GM19099 (cell line): Measurements from ENCODE around the gene CD207.

Experiments used
- POLR2A ChIP-seq: IDR thresholded peaks from 3 replicates; pipeline ENCODE4 v1.6.1; 2011; ENCODE audit warnings: low read depth; ENCODE audit not compliant: insufficient read length; ENCODE audit errors: extremely low read depth

Gene CD207

GRCh38 chr2:70807102-70807827 lies 28.4 kb downstream of the CD207 start:
- TF ChIP-seq POLR2A: no peak

- no peak for TF ChIP-seq POLR2A
These were observed 29.0 kb downstream of the CD207 start for GRCh38 chr2:70806620-70807019.

DNA sequence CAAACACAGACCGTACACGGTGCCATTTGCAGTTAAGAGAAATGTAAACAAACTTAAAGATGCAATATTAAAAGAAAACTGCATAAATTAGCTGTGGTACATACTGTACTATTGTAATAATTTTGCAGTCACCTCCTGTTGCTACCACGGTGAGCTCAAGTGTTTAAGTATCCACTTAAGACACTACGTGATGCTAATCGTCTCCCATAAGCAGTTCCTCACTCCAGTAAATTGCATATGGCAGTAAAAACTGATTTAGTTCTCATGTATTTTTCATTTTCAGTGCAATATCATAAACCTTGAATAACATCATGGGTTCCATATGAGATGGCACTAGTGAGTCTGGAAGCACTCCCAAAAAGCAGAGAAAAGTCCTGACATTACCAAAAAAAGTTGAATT lies 29.6 kb downstream of the CD207 start:
- no peak for TF ChIP-seq POLR2A

DNA sequence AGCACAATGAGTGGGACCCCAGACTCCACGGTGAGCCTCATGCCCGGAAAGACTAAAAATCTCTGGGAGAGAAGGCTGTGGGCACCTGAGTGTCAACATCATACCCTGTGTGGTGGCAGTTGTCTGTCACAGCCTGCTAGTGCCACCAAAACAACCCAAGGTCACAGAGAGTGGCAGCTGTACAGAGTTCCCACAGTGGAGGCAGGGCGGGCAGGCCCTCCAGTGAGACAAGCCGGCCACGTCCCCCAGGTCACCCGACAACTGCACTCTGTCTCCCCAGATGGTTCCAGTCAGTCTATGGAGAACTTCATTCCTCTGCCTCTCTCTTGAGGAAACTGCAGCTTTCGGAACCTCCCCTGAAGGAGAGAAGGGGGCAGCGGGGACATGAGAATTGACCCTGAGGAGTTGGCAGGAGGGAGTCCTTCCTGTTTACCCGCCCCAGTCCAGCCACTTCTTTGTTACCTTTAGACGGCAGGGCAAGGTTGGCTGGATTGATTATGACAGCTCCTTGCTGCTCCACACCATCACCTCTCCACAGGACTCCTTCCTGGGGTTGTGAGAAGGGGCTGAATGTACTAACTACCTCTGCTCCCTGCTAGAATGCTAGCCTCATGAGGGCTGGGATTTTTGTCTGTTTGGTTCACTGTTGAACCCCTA lies 33.9 kb downstream of the CD207 start:
- TF ChIP-seq POLR2A: no peak

DNA sequence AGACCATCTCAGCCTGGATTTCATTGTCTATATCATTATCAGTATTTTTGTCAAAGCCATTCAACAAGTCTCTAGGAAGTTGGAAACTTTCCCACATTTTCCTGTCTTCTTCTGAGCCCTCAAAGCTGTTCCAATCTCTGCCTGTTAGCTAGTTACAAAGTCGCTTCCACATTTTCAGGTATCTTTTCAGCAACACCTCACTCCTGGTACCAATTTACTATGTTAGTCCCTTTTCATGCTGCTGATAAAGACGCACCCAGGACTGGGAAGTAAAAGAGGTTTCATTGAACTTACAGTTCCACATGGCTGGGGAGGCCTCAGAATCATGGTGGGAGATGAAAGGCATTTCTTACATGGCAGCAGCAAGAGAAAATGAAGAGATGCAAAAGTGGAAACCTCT lies 35.9 kb downstream of the CD207 start:
- TF ChIP-seq POLR2A: no peak

- TF ChIP-seq POLR2A: no peak
These were observed 38.1 kb downstream of the CD207 start for GRCh38 chr2:70797506-70797905.

GRCh38 chr2:70796262-70796661 lies 39.4 kb downstream of the CD207 start:
- TF ChIP-seq POLR2A: no peak

- TF ChIP-seq POLR2A: no peak
These were observed 40.2 kb downstream of the CD207 start for GRCh38 chr2:70795164-70795995.

DNA sequence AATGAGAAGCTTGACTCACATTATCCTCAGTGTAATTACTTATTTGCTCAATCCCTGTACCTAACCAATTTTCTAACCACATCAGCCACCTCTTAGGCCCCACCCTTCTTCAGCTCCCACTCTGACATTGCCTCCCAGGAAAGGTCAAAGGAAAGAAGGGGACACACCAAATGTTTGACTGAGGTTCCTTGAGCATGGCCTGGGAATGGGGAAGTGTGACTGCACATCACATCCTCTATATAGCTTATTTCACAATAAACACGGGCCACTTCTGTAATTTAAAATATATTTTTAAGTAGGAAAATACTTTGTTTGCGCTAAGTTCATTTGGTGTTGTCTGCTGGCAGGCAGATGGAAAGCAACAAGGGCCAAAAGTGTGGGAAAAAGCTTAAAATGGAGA lies 42.2 kb downstream of the CD207 start:
- TF ChIP-seq POLR2A: no peak

GRCh38 chr2:70790136-70790828 lies 45.3 kb downstream of the CD207 start, which contains the start of gene FIGLA:
TSS of gene FIGLA (minus strand) at chr2:70790643. CDS start at chr2:70790638, 5 bp downstream.
- no peak for TF ChIP-seq POLR2A

DNA sequence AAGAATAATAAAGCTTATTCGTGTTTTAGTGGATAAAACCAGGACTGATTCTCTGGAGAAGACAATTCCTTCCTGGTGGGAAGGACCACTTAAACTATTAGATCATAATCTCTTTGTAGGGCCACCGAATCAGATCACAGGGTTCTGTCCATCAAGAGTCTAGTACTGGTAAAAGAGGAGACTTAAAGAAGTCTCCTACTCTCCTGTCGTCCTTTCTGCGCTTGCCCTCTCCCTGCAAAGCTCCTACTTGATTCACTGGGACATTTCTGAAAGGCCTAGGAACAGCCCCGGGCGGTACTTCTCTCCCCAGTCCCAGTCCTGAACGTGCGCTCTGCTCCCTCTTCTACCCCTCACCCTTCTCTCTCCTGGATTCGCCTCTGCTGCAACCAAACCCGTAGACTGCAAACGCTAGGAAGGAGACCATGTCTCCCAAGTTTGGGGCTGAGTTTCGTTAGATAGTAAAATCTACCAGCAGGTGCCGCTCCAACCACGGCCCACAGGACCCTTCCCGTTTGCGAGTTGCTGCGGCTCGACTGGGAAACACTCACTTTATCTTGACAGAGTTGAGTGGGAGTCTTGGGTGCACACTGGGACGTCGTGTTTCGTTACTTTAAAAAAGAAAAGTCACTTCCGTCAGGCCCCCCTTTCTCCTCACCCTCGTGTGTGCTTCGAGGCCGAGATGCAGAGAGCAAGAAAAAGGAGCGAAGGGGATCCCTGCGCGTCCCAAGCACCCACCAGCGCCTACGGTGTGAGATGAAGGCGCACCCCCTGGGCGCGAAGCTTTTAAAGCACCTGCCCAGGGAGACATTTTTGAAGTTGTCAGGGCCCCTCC lies 46.1 kb downstream of the CD207 start:
- TF ChIP-seq POLR2A: no peak

- TF ChIP-seq POLR2A: no peak
These were observed 50.3 kb downstream of the CD207 start for GRCh38 chr2:70785137-70785911.

DNA sequence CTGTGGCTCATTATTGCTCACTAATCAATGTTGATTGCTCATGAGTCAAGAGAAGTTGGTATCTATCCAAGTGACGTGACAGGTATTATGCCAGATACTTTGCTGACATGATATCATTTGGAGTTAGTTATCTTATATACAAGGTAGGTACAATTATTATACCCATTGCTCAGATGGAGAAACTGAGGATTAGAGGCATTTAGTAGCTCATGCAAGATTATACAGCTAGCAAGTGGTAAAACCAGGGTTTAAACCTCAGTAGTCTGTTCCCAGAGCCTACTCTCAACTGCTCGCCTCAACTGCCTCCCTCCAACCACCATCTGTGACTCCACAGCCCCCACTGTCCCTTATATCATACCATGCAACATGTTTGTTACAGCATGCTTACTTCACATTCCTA lies 51.3 kb downstream of the CD207 start:
- TF ChIP-seq POLR2A: no peak
